NCI-H1417 treated with DMSO at 0.1 percent for 48 hours (cell line): ENCODE measurements around the gene XIAP.
"Not testable (repeated sequence)": the region's sequence is repeated elsewhere in the genome, so short reads cannot be mapped to it uniquely, and the experiment has no call there.

ENCODE experiments used
- DNase-seq: peaks from one replicate; lab custom pipeline; 2025; lab: John Stamatoyannopoulos, UW

The XIAP gene

GRCh38 chrX:123859846-123860838 is at the start of gene XIAP:
TSS of gene XIAP (plus strand) at chrX:123860053. CDS start at chrX:123885663, 25,610 bp downstream.
- no peak for DNase-seq

GRCh38 chrX:123814343-123814742 is 45.5 kb upstream of the XIAP start:
- no peak for DNase-seq

DNA sequence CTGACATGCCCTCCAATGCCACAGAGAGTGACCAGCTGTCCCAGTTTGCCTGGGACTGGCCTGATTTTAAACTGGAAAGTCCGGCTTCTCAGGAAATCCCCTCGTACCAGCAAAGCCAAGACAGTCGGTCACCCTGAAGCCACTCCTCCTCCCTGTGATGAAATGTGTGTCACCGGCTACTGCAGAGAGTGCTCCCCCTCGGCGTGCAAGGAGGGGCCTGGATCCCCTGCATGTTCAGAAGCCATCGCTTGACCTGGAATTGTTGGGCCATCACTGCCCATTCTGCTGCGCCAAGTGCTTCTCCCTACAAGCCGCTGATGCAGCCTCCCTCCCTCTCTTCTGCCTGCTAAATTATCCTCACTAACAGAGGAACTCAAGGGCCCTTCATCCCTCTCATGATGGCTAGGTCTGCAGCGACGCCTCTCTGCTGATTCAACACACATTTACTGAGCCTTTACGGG is 44.9 kb upstream of the XIAP start:
- peak; percentile 6 for DNase-seq

DNA sequence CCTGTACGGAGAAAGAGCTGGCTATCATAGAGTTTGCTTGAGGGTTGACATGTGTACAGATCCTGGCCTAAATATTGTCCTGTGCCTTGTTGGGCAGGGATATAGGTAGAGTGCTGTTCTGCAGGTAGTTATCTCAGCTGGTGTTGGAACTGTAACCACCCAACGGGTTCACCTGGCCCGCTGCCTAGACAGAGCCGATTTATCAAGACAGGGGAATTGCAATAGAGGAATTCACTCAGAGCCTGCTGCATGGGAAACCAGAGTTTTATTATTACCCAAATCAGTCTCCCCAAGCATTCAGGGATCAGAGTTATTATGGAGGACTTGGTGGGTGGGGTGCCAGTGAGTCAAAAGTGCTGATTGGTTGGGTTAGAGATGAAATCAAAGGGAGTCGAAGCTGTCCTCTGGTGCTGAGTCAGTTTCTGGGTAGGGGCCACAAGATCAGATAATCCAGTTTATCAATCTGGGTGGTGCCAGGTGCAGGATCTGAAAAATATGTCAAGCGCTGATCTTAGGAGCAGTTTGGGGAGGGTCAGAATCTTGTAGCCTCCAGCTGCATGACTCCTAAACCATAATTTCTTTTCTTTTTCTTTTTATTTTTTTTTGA is 42.5 kb upstream of the XIAP start:
- no peak for DNase-seq

DNA sequence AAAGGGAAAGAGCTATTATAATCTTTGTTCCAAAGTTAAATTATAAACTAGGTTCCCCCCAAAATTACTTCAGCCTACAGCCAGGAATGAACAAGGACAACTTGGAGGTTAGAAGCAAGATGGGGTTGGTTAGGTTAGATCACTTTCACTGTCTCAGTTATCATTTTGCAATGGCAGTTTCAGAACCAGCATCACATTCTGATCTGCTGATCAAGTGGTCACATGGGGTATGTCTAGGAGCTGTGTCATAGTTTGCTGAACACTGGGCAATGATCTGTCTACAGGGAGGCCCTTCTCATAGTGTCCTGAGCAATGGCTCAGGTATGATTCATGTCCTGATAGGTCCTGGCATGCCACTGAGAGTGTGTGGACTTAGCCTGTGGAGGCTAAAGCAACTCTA is 41.6 kb upstream of the XIAP start:
- no peak for DNase-seq

DNA sequence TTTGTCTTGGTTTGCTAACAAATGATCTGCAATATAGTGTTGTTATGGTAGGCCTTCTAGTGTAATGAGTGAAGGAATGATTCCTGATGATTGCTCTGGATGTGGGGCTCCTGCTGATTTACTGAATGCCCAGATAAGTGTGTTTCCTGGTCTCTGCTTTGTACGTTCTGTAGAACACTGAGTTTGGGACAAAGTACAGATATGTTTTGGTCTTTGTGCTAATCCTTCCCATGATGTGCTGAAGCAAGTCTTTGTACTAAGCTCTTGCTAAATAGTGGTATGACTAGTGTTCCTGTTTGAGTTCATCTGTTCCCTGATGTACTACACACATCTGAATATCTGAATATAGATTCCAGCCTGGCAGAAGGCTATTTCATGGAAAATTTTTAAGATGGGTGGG is 36.9 kb upstream of the XIAP start:
- DNase-seq, result no peak

DNA sequence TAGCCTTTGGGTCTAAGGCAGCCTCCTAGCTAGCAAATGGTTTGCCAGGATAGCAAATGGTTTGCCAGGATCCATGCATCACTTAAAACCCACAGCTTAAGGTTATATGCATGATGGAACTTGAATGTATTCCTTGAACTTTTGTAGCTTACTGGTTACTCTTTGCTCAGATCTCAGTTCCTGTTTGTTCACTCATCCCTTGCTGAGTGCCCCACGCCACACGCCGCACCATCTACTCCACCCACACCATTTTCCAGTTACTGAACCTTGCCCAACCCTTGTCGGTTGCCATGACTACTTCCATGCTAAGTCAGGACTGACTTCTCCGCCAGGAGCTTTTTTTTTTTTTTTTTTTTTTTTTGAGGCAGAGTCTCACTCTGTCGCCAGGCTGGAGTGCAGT is 29.5 kb upstream of the XIAP start:
- DNase-seq, result no peak

GRCh38 chrX:123833387-123833786 is 26.5 kb upstream of the XIAP start:
- DNase-seq, result peak; percentile 8

DNA sequence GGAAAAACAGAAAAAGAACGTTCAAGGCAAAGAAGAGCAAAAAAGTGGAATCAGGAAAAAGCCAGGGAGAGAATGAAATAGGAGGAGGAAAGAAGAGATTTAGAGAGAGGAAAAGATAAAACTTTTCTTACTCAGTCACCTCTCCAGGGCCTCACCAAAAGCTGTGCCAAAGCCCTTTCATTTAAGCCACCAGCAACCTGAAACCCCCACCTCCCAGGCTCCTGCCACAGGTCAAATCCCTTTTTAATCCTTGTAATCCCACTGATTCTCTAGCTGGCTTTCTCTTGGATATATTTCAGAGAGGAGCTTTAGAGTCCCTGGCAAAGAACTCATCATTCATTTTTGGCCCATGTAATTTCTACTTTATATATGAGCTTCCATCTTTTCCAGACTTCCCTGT is 25.7 kb upstream of the XIAP start:
- DNase-seq, result no peak

- DNase-seq, result no peak
Observed at GRCh38 chrX:123835661-123836371, 24.0 kb upstream of the XIAP start.

- DNase-seq, result not testable (repeated sequence)
Observed at GRCh38 chrX:123845129-123845528, 14.7 kb upstream of the XIAP start.

GRCh38 chrX:123846577-123847038 is 13.2 kb upstream of the XIAP start:
- no peak for DNase-seq

- DNase-seq, result no peak
Observed at GRCh38 chrX:123847056-123847455, 12.8 kb upstream of the XIAP start.

DNA sequence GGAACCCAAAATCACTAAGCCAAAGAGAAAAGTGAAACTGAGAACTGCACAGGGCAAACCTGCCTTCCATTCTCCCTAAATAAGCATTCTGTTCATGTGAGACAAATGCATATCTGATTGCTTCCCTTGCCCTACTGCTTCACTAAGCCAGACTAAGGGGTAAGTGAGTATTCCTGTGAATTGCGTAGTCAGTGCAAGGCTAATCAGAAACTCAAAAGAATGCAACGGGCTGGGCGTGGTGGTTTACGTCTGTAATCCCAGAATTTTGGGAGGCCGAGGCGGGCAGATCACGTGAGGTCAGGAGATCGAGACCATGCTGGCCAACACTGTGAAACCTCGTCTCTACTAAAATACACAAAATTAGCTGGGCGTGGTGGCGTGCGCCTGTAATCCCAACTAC is 10.8 kb upstream of the XIAP start:
- no peak for DNase-seq

DNA sequence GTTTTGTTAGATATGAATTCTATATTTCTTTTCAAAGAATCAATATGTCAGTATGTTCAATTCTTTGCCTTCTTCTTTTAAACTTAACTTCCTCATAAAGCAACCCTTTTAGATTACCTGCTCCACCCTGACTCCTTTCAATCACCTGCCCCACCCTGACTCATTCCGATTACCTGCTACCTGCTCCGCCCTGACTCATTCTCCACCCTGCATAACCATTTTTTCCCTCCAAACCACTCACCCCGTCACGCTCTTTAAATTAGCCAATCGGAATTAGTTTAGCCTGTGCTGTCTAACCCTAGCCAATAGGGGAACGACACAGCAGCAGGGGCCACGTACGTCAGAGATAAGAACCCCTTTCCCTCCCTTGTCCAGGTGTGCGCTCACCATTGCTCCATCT is 9.9 kb upstream of the XIAP start:
- not testable (repeated sequence) for DNase-seq

- DNase-seq, result no peak
Observed at GRCh38 chrX:123851079-123851478, 8.8 kb upstream of the XIAP start.

- DNase-seq, result no peak
Observed at GRCh38 chrX:123854329-123854728, 5.5 kb upstream of the XIAP start.

- no peak for DNase-seq
Observed at GRCh38 chrX:123859409-123859845, 426 bp upstream of the XIAP start.

GRCh38 chrX:123860983-123861382 is 1.1 kb downstream of the XIAP start:
- DNase-seq, result no peak

DNA sequence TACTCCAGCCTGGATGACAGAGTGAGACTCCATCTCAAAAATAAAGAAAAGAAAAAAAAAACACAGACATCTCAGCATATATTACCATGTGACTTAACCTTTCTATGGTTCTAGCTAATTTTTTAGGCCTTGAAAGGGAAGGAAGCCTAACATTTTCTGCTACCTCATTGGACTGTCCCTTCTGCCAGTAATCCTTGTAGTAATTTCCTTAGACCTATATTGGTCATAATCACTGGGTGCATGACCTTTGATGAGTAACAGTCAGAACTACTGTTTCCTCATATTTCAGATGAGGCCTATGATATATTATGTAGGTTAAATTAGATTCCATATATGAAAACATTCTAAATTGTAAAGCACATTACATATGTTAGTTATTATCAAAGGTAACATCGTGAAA is 9.6 kb downstream of the XIAP start:
- no peak for DNase-seq

- no peak for DNase-seq
Observed at GRCh38 chrX:123871309-123871708, 11.5 kb downstream of the XIAP start.

DNA sequence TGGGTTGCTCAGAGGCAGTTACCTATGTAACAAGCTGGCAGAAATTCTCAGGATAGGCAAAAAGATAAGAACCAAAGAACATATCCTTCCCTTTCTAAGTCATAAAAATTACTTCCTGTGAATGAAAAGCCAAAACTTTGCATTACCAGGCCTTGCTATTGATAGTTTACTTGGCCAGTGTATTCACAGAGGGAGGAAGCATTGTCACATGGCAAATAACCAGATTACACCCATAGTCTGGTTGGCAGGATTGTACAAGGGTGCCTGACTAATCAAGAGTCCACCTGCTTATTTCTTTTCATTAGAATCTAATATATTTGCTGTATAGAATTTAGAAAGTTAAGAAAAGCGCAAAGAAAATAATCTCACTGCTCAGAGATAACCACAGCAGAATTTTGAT is 14.1 kb downstream of the XIAP start:
- DNase-seq, result no peak
